NCI-H1092 (cell line): ENCODE measurements around the gene AIFM2.
"Not testable (repeated sequence)": the region's sequence is repeated elsewhere in the genome, so short reads cannot be mapped to it uniquely, and the experiment has no call there.

Source experiments
- DNase-seq: peaks from one replicate; lab custom pipeline; 2025; lab: John Stamatoyannopoulos, UW

AIFM2 gene

DNA sequence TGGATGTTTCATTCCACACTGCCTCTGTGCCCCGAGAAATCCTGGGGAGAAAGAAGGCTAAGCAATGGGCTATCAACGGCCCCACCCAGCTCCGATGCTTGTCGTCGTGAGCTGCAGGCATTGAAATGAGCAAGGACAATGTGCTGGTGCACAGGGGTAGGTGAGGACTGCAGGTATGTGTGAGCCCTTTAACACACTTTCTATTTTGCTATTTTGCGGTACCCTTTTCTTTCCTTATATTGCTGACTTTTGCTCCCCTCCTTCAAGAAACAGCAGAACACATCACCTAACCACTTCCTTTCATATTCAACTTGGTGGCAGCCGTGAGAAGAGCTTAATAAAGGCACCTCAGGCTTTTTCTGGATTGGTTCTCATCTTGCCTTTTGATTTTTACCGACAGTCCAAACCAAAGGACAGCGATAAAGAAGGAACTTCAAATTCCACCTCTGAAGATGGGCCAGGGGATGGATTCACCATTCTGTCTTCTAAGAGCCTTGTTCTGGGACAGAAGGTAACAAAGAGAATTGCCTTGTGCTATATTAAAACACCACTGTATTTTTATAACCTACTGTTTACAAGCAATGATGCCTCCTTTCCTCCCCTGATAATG, 39.2 kb downstream of the AIFM2 start:
- no peak for DNase-seq

DNA sequence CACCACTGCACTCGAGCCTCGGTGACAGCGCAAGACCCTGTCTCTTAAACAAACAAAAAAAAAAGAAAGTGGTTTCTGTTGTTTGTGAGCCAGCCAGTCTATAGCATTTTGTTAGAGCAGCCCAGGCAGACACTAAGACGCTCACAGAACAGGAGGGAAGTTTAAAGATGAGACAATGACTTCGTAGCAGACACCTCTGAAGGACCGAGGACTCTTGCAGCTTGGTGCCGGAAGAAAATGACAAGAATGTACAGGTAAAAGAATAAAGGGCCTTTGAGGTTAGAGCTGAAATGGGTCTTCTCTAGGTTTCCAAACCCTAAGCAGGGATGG, 40.3 kb downstream of the AIFM2 start:
- DNase-seq = no peak

DNA sequence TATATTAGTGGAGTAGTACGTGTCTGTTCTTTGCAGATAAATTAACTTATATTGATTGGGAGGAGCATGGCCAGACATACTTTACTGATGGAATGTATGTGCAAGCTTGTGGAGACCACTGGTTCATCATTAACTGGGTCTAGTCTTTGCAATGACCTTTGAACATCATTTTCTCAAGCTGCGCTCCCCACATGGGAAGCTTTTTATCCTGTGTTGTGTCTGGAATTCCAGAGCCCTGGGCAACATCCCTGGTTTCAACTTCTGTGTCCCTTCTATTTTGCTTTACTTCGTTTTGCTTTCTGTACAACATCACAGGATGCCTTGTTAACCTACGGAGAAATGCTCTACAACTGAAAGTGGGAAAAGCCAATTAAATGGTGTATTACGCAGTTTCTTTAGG, 41.7 kb downstream of the AIFM2 start:
- no peak for DNase-seq

DNA sequence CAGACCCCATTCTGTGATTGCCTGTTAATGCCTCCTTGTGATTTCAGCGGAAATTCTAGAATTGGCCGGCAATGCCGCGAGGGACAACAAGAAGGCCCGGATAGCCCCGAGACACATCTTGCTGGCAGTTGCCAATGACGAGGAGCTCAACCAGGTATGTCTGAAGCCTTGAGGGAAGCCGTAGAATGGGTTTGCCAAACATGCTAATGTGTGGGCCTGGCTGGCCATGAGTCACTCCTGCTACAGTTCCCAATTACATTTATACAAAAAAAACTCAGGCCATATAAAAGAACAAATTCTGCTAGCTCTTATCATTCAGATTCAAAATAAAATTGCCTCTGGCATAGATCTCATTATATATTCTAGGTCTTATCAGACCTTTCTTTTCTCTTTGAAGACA, 42.6 kb downstream of the AIFM2 start:
- no peak for DNase-seq

DNA sequence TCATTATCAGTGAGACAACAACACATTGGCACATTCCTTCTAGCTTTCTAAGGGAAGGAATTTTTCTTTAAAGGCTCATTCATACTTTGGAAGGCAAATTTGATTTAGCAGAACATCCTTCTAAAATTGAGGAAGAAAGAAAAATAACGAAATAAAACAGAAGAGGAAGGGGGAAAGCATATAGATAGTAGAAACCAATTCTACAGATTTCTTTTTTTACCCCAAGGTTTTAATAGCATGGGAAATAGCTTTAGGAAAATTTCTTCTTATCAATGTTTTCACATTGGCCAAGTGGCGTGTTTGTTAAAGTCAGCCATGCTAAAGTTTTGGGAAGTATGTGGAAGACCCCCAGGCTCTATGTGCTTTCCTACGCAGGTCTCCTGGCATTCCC, 44.3 kb downstream of the AIFM2 start:
- no peak for DNase-seq

DNA sequence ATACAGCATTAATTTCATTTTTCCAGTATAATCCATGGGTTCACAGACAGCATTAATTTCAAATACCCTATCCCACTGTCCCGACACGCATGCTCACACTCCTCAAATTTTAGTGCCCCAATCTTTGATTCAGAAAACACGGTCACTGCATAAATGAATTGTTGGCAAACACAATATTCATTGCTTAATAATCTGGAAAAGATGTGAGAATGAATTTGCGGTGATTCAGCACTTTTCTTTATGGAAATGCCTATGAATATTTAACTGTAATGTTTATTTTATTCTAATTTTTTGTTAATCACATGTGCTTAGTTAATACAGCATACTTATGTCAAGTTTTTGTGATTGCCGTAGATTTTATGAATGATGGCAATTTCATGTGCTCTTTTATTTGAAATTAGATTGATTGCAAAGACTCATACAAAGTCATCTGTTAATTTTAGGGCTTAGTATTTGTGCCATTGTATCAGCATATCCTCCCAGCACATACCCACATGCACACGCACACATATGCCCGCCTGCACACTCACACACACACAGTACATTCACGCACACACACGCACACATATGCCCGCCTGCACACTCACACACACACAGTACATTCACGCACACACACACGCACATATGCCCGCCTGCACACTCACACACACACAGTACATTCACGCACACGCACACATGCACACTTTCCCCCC, 44.9 kb downstream of the AIFM2 start:
- no peak for DNase-seq

DNA sequence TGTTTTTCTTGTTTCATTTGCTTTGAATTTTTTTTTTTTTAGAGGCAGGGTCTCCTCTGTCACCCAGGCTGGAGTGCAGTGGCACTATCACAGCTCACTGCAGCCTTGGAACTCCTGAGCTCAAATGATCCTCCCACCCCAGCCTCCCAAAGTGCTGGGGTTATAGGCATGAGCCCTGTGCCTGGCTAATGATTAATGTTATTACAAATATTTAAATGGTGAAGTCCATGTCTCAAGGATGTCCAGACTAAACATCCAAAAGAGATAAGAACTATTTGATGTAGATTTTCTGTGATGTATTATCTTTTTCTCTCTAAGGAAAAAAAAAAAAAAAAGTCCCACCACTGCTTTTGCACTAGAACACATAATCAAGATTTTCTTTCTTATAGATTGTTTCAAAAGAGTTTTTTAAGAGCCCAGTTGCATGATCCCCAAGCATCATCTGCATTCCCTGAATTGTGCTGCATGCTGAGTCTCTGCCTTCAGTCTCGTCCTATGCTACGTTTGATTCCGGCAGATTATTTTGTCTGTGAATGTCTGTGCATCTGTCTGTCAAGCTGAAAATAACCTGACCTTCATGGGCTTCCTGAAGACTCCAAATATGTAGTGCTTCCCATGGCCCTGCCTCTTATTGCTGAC, 46.5 kb downstream of the AIFM2 start:
- DNase-seq = no peak

DNA sequence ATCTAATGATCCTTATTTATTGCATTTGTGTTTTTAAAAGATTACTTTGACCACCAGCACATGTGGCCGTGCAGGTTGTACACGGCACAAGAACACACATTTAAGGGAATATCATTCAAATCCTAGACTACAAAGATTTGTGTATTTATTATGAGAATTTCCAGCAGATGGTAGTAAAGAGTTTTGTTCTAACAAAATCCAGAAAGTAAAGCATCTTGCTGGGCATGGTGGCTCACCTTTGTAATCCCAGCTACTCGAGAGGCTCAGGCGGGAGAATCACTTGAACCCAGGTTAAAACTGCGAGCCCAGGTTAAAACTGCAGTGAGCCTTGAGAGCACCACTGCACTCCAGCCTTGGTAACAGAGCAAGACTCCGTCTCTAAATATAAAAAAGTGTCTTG, 48.4 kb downstream of the AIFM2 start:
- no peak for DNase-seq

DNA sequence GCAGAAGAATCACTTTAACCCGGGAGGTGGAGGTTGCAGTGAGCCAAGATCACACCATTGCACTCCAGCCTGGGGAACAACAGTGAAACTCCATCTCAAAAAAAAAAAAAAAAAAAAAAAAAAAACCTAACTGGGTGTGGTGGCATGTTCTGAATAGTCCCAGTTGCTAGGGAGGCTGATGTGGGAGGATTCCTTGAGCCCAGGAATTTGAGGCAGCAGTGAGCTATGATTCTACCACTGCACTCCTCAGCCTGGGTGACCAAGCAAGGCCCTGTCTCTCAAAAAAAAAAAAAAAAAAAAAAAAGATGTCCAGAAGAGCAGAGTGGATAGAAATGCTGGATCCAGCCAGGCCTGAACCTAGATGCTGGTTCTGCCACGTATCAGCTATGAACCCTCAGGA, 51.8 kb downstream of the AIFM2 start:
- not testable (repeated sequence) for DNase-seq

DNA sequence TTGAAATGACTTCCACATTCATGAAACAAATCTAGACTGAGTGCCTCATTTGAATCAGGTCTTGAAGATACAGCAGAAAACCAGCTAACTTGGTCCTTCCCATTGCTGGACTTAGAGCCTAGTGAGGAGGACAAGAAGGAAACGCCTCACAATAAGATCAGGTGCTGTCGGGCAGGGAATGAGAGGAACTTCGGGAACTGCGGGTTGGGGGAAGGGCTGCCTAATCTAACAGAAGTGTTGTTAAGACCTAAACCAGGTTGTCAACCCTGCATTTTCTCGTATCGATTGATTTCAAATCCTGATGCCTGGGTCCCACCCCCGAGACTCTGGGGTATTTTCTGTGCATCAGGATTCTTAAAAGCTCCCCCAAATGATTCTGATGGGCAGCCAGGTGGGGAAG, 53.7 kb downstream of the AIFM2 start:
- DNase-seq = no peak

DNA sequence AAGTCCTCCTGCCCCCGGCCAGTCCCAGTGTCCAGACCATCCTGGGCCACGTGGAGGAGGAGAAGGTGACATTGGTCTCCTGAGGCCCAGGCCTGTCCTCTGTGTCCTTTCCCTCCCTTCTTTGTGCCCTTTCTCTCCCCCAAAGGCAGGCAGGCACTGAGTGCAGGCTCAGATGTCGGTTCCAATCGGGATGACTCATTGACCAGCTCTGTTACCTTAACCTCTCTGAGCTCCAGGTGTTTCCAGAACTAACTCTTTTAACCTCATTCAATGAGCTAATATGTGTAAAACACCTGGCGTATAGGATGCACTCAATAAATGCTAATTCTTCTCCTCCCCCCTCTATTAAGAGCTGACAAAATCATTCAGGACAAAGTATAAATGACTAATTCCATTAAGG, 54.3 kb downstream of the AIFM2 start:
- DNase-seq = no peak

DNA sequence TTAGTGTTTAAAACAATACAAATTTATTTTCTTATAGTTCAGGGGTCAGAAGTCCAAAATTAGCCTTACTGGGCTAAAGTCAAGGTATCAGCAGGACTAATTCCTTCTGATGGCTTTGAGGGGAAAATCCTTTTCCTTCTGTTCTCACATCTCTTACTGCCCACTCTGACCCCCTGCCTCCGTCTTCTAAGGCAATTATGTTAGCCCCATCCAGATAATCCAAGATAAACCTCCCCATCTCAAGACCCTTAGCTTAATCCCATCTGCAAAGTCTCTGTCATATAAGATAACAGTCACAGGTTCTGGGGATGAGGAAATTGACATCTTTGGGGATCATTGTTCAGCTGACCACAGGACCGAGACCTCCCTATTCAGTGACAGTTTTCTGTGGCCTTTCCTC, 57.7 kb downstream of the AIFM2 start:
- DNase-seq = no peak

DNA sequence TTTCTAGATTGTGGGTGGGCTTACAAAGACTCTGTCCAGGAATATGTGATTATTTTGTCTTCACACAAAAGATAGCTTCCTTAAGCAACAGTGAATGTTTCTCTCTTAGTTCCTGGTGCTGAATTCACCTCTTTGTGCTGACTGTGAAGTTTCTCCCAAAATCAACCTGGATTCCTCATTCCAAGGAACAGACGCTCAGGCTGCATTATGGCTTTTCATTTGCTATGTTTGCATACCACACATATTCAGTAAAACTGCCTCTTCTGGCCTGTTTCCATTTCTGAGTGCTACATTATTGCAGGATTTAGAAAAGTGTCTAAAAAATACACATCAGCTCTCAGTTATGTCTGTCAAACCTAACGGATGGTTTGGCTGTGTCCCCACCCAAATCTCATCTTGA, 58.5 kb downstream of the AIFM2 start:
- no peak for DNase-seq

DNA sequence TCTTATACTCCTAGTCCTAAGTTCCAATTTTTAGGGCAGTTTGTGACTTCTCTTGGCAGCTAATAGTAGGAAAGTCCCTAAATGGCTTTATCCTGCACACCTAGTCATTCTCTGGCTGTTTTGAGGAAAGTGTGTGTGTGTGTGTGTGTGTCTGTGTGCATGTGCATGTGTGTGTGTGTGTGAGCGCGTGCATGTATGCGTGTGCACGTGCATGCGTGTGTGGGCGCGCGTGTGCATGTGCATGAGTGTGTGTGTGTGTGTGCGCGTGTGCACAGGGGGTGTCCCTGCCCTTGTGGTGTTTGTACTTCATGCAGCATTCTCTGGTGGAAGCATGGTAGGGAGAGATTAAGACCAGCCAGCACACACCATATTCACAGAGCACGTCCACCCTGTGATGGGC, 61.8 kb downstream of the AIFM2 start:
- no peak for DNase-seq

DNA sequence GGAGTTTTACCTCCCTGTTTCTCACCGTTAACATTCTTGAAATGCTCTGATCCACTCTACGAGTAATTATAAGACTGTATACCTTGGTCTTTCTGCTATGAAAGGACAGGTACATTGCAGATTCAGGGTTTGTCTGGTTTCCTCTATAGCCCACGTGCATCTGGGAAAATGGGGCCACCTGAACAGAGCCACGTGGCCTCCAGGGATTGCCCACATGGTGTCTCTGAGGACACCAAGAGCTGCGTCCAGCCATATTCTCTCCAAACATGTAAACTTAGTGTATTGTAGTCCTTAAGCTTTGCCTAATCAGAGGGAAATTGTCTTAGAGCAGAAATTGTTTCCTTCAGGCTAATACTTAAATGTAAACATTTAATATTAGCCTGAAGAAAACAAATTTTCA, 63.3 kb downstream of the AIFM2 start:
- DNase-seq = no peak

DNA sequence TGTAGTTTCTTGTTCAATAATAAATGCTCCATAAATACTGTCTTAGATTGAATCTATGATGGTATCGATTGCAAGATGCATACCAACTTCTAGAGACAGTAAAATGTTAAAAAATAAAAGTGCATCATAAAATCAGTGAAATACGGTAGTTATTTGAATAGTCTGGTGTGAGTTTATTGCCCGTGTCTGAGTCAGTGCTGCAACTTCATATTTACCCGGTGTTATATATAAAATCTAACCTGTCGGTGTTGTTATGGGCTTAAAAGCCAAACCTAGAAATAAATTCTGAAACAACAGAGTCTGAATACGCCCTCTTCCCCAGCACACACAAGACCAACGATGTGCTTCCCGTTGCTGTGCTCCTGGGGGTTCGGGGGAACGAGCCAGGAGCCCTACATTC, 63.7 kb downstream of the AIFM2 start:
- DNase-seq = no peak

DNA sequence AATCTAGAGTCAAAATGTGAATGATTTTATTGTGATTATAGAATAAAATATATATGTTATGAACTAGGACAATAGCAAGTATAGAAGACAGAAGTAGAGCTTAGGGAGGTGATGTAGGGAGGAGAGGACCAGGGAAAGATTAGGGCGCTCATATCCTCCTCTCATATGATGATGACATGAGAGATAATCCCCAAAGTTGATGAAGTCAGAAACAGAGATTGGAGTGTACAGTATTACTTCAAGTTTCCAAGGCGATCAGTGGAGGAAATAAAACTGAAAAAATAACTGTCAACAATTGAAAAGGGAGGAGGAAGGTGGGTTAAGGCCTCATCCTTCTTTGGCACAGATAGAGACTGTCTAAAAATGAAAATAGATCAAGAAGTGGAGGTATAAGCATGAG, 65.0 kb downstream of the AIFM2 start:
- no peak for DNase-seq

DNA sequence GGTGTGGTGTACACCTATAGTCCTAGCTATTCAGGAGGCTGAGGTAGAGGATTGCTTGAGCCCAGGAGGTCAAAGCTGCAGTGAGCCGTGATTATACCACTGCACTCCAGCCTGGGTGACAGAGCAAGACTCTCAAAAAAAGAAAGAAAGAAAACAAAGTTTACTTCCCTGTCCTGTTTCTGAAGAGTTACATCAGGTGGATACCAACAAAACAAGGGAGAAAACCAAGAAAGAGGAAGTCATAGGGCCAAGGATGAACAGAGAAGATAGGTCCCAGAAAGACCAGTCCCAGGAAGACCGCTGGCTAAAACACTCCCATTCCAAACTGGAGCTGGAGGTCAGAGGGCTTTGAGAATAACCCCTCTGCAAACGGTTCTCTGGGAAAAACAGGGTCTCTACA, 66.4 kb downstream of the AIFM2 start:
- DNase-seq = no peak

DNA sequence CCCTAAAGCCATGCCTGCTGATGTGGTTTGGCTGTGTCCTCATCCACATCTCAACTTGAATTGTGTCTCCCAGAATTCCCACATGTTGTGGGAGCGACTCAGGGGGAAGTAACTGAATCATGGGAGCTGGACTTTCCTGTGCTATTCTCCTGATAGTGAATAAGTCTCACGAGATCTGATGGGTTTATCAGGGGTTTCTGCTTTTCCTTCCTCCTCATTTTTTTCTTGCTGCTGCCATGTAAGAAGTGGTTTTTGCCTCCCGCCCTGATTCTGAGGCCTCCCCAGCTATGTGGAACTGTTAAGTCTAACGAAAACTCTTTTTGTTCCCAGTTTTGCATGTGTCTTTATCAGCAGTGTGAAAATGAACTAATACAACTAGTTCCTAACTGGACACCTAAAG, 68.1 kb downstream of the AIFM2 start:
- no peak for DNase-seq

DNA sequence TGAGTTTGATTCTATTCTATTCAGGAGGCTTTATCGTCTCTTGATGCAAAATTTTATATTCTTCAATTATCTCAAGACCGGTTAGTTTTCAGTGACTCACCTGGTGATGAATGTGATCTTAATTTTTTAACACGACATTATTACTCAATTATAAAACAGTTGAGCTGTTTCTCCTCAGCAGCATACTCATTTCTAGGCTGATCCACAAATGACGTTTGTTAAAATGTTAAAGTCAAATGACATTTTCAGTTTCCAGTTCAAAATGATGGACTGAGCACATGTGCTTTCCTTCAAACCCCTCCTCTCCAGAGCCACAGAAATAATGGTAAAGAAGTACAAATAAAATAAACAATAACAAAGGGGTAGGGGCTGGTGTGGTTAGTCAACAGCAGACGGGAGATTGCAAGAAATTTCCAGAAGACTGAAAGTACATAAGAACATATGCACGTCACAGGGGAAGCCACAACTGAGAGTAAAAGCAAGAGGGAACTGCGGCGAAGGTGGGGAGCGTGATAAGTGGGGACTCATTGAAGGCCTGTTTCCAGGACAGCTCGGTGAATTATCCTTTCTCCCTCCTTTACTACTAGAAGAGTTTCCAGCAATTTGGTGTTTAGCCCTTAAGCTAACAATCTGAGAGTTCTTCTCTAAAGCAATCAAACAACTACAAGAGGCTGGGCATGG, 69.1 kb downstream of the AIFM2 start:
- DNase-seq = no peak
